GM12892 (cell line): ENCODE results near the gene KTI12.

Source experiments
- DNase-seq: peaks from one replicate; pipeline ENCODE4 v3.0.0; 2011; ENCODE audit not compliant: insufficient read length
- FAIRE-seq: peaks from 2 replicates; lab custom pipeline; 2011; peaks lifted over from hg19 to GRCh38; lab: Jason Lieb, UNC
- POLR2A ChIP-seq: IDR thresholded peaks from 2 replicates; pipeline ENCODE4 v1.6.1; 2011; ENCODE audit warnings: low read depth, low read length, control low read depth
- POLR2AphosphoS5 ChIP-seq: IDR thresholded peaks from 2 replicates; pipeline ENCODE4 v1.6.1; 2011; ENCODE audit warnings: low read depth, low read length, control low read depth
- TAF1 ChIP-seq: IDR thresholded peaks from 2 replicates; pipeline ENCODE4 v1.6.1; 2011; ENCODE audit warnings: low read depth, mild to moderate bottlenecking, control low read depth, low read length, borderline replicate concordance

The KTI12 gene

GRCh38 chr1:51998701-51999100 lies 34.9 kb downstream of the KTI12 start:
- no peak for TF ChIP-seq POLR2AphosphoS5
- TF ChIP-seq TAF1, result no peak
- TF ChIP-seq POLR2A, result no peak
- DNase-seq, result no peak
- no peak for FAIRE-seq

- no peak for DNase-seq
- no peak for FAIRE-seq
Measured at GRCh38 chr1:51997974-51998382, 35.6 kb downstream of the KTI12 start.

GRCh38 chr1:51990478-51990965 lies 43.1 kb downstream of the KTI12 start, which contains the start of gene RAB3B:
Gene RAB3B, minus strand, starts transcription at chr1:51990700. Its CDS starts 13,583 bp downstream, at chr1:51977117.
- FAIRE-seq (no peak), DNase-seq (peak; percentile 64)
- TF ChIP-seq POLR2A, result no peak
- no peak for TF ChIP-seq POLR2AphosphoS5
- TF ChIP-seq TAF1, result no peak

More at GRCh38 chr1:51997974-51998382, 35.6 kb downstream of the KTI12 start:
- TF ChIP-seq POLR2A (no peak), POLR2AphosphoS5 (no peak), TAF1 (no peak)

GRCh38 chr1:51989582-51990477 lies 43.8 kb downstream of the KTI12 start:
- no peak for FAIRE-seq
- TF ChIP-seq TAF1 (no peak), POLR2AphosphoS5 (no peak), POLR2A (no peak)
- DNase-seq, result no peak

- no peak for TF ChIP-seq POLR2A
- FAIRE-seq (no peak), DNase-seq (no peak)
Measured at GRCh38 chr1:51988254-51988653, 45.4 kb downstream of the KTI12 start.

GRCh38 chr1:51986718-51987117 lies 46.9 kb downstream of the KTI12 start:
- TF ChIP-seq POLR2AphosphoS5 (no peak), TAF1 (no peak), POLR2A (no peak)
- FAIRE-seq (no peak), DNase-seq (no peak)

- no peak for TF ChIP-seq POLR2A
- TF ChIP-seq POLR2AphosphoS5, result no peak
- no peak for TF ChIP-seq TAF1
- FAIRE-seq, result no peak
- no peak for DNase-seq
Measured at GRCh38 chr1:51982161-51982560, 51.4 kb downstream of the KTI12 start.
